DMS79 (cell line): Measurements from ENCODE around the gene PLPP3.
"Not testable (repeated sequence)": the region's sequence is repeated elsewhere in the genome, so short reads cannot be mapped to it uniquely, and the experiment has no call there.

Experiments used
- DNase-seq: peaks from one replicate; lab custom pipeline; 2025; lab: John Stamatoyannopoulos, UW

PLPP3 gene

GRCh38 chr1:56578963-56579875, at the start of gene PLPP3:
Gene PLPP3, minus strand, starts transcription at chr1:56579563. Its CDS starts 547 bp downstream, at chr1:56579016.
- peak; percentile 55 for DNase-seq

GRCh38 chr1:56627636-56628039, 48.3 kb upstream of the PLPP3 start:
- DNase-seq = no peak

- DNase-seq = no peak
Observed at GRCh38 chr1:56627019-56627635, 47.8 kb upstream of the PLPP3 start.

- DNase-seq = no peak
Observed at GRCh38 chr1:56626546-56626945, 47.2 kb upstream of the PLPP3 start.

- DNase-seq = no peak
Observed at GRCh38 chr1:56625819-56626440, 46.6 kb upstream of the PLPP3 start.

- no peak for DNase-seq
Observed at GRCh38 chr1:56617141-56617540, 37.8 kb upstream of the PLPP3 start.

- DNase-seq = not testable (repeated sequence)
Observed at GRCh38 chr1:56610770-56611169, 31.4 kb upstream of the PLPP3 start.

- not testable (repeated sequence) for DNase-seq
Observed at GRCh38 chr1:56610097-56610496, 30.7 kb upstream of the PLPP3 start.

- DNase-seq = not testable (repeated sequence)
Observed at GRCh38 chr1:56595397-56596191, 16.2 kb upstream of the PLPP3 start.

GRCh38 chr1:56591909-56592308, 12.5 kb upstream of the PLPP3 start:
- DNase-seq = no peak

GRCh38 chr1:56590520-56591011, 11.2 kb upstream of the PLPP3 start:
- DNase-seq = no peak

GRCh38 chr1:56589369-56589768, 10.0 kb upstream of the PLPP3 start:
- DNase-seq = no peak

GRCh38 chr1:56586502-56586901, 7.1 kb upstream of the PLPP3 start:
- no peak for DNase-seq

GRCh38 chr1:56585985-56586384, 6.6 kb upstream of the PLPP3 start:
- DNase-seq = no peak

- peak; percentile 24 for DNase-seq
Observed at GRCh38 chr1:56584910-56585528, 5.7 kb upstream of the PLPP3 start.

GRCh38 chr1:56583957-56584468, 4.7 kb upstream of the PLPP3 start:
- DNase-seq = no peak

GRCh38 chr1:56580771-56581170, 1.4 kb upstream of the PLPP3 start:
- DNase-seq = no peak

- DNase-seq = peak; percentile 28
Observed at GRCh38 chr1:56578138-56578962, 1.0 kb downstream of the PLPP3 start.

- no peak for DNase-seq
Observed at GRCh38 chr1:56577406-56578137, 1.8 kb downstream of the PLPP3 start.
